ENCODE data around the gene SYT13.

Gene SYT13

GRCh38 chr11:45285930-45286632, at the start of gene SYT13:
Gene SYT13, minus strand, starts transcription at chr11:45286341. Its CDS starts 134 bp downstream, at chr11:45286207.
- peak; percentile 51 to 92 for DNase-seq

- DNase-seq: no peak
Measured at GRCh38 chr11:45335434-45335833, 49.3 kb upstream of the SYT13 start.

GRCh38 chr11:45334836-45335235, 48.7 kb upstream of the SYT13 start:
- no peak for DNase-seq

GRCh38 chr11:45334410-45334809, 48.3 kb upstream of the SYT13 start:
- no peak for DNase-seq

- peak; percentile 78 to 88 for DNase-seq
Measured at GRCh38 chr11:45333001-45333971, 47.1 kb upstream of the SYT13 start.

- DNase-seq: peak; percentile 37 to 81
Measured at GRCh38 chr11:45332276-45332934, 46.3 kb upstream of the SYT13 start.

GRCh38 chr11:45331839-45332238, 45.7 kb upstream of the SYT13 start:
- no peak for DNase-seq

- no peak for DNase-seq
Measured at GRCh38 chr11:45328726-45329125, 42.6 kb upstream of the SYT13 start.

GRCh38 chr11:45324459-45324858, 38.3 kb upstream of the SYT13 start:
- DNase-seq: no peak

GRCh38 chr11:45323601-45324249, 37.6 kb upstream of the SYT13 start:
- DNase-seq: no peak

GRCh38 chr11:45322891-45323600, 36.9 kb upstream of the SYT13 start:
- no peak for DNase-seq

GRCh38 chr11:45322111-45322705, 36.1 kb upstream of the SYT13 start:
- DNase-seq: no peak

- DNase-seq: no peak
Measured at GRCh38 chr11:45321669-45322068, 35.5 kb upstream of the SYT13 start.

GRCh38 chr11:45321031-45321595, 35.0 kb upstream of the SYT13 start:
- no peak for DNase-seq

GRCh38 chr11:45320371-45320770, 34.2 kb upstream of the SYT13 start:
- DNase-seq: no peak

- DNase-seq: no peak
Measured at GRCh38 chr11:45319077-45319476, 32.9 kb upstream of the SYT13 start.

GRCh38 chr11:45318516-45318915, 32.4 kb upstream of the SYT13 start:
- DNase-seq: no peak

- no peak for DNase-seq
Measured at GRCh38 chr11:45316258-45316657, 30.1 kb upstream of the SYT13 start.

- no peak for DNase-seq
Measured at GRCh38 chr11:45314900-45315299, 28.8 kb upstream of the SYT13 start.

- DNase-seq: no peak
Measured at GRCh38 chr11:45313171-45313865, 27.2 kb upstream of the SYT13 start.
